Measurements from ENCODE around the gene HSPA1B.
"Not testable (repeated sequence)": the region's sequence is repeated elsewhere in the genome, so short reads cannot be mapped to it uniquely, and the experiment has no call there.

Gene HSPA1B

GRCh38 chr6:31826793-31827285 is 699 bp upstream of the HSPA1B start:
- Mint-ChIP-seq H3K27ac (peak overlapping the region; percentile 98), H3K4me3 (peak overlapping the region; percentile 81), H3K4me1 (peaks cover 59% of the 10 kb centered on the region), H3K27me3 (no peaks in the 10 kb centered on the region), H3K36me3 (peaks cover 10% of the 10 kb centered on the region), H3K9me3 (no peaks in the 10 kb centered on the region)
- CTCF ChIA-PET, result interaction anchor here (0.7 to 1.3 kb wide), 7 partner anchors 9 to 103 kb away, joined by 3 to 7 read pairs (median 4); partner anchors contain the start of genes DDAH2 and VARS1
- DNase-seq, result no peak

- Mint-ChIP-seq H3K27me3 (no peaks in the 10 kb centered on the region), H3K9me3 (no peaks in the 10 kb centered on the region), H3K4me3 (peak overlapping the region; percentile 98), H3K27ac (peak overlapping the region; percentile 93), H3K4me1 (peaks cover 48% of the 10 kb centered on the region), H3K36me3 (peaks cover 10% of the 10 kb centered on the region)
- DNase-seq, result no peak
- CTCF ChIA-PET, result interaction anchor here (0.6 to 2.4 kb wide), 12 partner anchors 12 to 280 kb away, joined by 3 to 13 read pairs (median 4); partner anchors contain the start of genes C6orf47, DDAH2, HSPA1A and HSPA1L
Observed at GRCh38 chr6:31829633-31830283, 2.2 kb downstream of the HSPA1B start.

- Mint-ChIP-seq H3K27ac (peak overlapping the region; percentile 93), H3K4me1 (peaks cover 42% of the 10 kb centered on the region)
- CTCF ChIA-PET, result interaction anchor here (0.6 to 2.4 kb wide), 12 partner anchors 25 to 233 kb away, joined by 3 to 13 read pairs (median 4); partner anchors contain the start of genes DDAH2, LY6G5C and NEU1
Observed at GRCh38 chr6:31830886-31831335, 3.4 kb downstream of the HSPA1B start.

GRCh38 chr6:31831350-31832215 is 4.0 kb downstream of the HSPA1B start:
- Mint-ChIP-seq H3K36me3 (peaks cover 24% of the 10 kb centered on the region), H3K4me1 (peaks cover 44% of the 10 kb centered on the region), H3K27me3 (no peaks in the 10 kb centered on the region), H3K4me3 (peak overlapping the region; percentile 98), H3K9me3 (no peaks in the 10 kb centered on the region), H3K27ac (peak overlapping the region; percentile 93)
- DNase-seq, result no peak
- CTCF ChIA-PET, result interaction anchor here (0.7 to 2.4 kb wide), 9 partner anchors 26 to 234 kb away, joined by 3 to 13 read pairs (median 4); partner anchors contain the start of genes DDAH2 and NEU1

More at GRCh38 chr6:31830886-31831335, 3.4 kb downstream of the HSPA1B start:
- H3K9me3 Mint-ChIP-seq, result no peaks in the 10 kb centered on the region
- peaks cover 17% of the 10 kb centered on the region for H3K36me3 Mint-ChIP-seq
- H3K27me3 Mint-ChIP-seq, result no peaks in the 10 kb centered on the region
- H3K4me3 Mint-ChIP-seq, result peak overlapping the region; percentile 98
- no peak for DNase-seq

- Mint-ChIP-seq H3K27ac (peak overlapping the region; percentile 94), H3K27me3 (no peaks in the 10 kb centered on the region), H3K9me3 (no peaks in the 10 kb centered on the region), H3K36me3 (peaks cover 44% of the 10 kb centered on the region), H3K4me3 (peak overlapping the region; percentile 98), H3K4me1 (peaks cover 64% of the 10 kb centered on the region)
- CTCF ChIA-PET, result interaction anchor here (0.6 to 1.6 kb wide), 3 partner anchors 28 to 1132 kb away, joined by 3 to 4 read pairs (median 3); partner anchors contain the start of gene NEU1
- DNase-seq, result peak; percentile 85
Observed at GRCh38 chr6:31834367-31835250, 7.1 kb downstream of the HSPA1B start.

- Mint-ChIP-seq H3K9me3 (no peaks in the 10 kb centered on the region), H3K4me1 (peaks cover 62% of the 10 kb centered on the region), H3K4me3 (peak overlapping the region; percentile 98), H3K27me3 (no peaks in the 10 kb centered on the region), H3K27ac (peak overlapping the region; percentile 94), H3K36me3 (peaks cover 50% of the 10 kb centered on the region)
- DNase-seq, result no peak
- CTCF ChIA-PET, result interaction anchor here (1.2 to 1.6 kb wide), 2 partner anchors 9 to 27 kb away, joined by 3 to 4 read pairs; partner anchors contain the start of genes HSPA1B and NEU1
Observed at GRCh38 chr6:31836047-31836473, 8.5 kb downstream of the HSPA1B start.

- H3K4me3 Mint-ChIP-seq, result peak overlapping the region; percentile 98
- H3K27ac Mint-ChIP-seq, result peak overlapping the region; percentile 94
- H3K27me3 Mint-ChIP-seq, result no peaks in the 10 kb centered on the region
- H3K36me3 Mint-ChIP-seq, result peaks cover 50% of the 10 kb centered on the region
- peak; percentile 41 for DNase-seq
- no peaks in the 10 kb centered on the region for H3K9me3 Mint-ChIP-seq
- H3K4me1 Mint-ChIP-seq, result peaks cover 56% of the 10 kb centered on the region
- CTCF ChIA-PET, result interaction anchor here (1.0 to 1.6 kb wide), 4 partner anchors 9 to 156 kb away, joined by 3 to 4 read pairs (median 3); partner anchors contain the start of genes HSPA1B, LY6G5C and NEU1
Observed at GRCh38 chr6:31836474-31837368, 9.2 kb downstream of the HSPA1B start.

GRCh38 chr6:31837369-31838113 is 10.0 kb downstream of the HSPA1B start:
- peaks cover 58% of the 10 kb centered on the region for H3K4me1 Mint-ChIP-seq

GRCh38 chr6:31838114-31838553 is 10.6 kb downstream of the HSPA1B start:
- CTCF ChIA-PET, result interaction anchor here (0.6 to 1.7 kb wide), 3 partner anchors 22 to 60 kb away, joined by 3 to 5 read pairs (median 5); no protein-coding TSS in a partner anchor
- Mint-ChIP-seq H3K4me1 (peaks cover 58% of the 10 kb centered on the region), H3K36me3 (peaks cover 50% of the 10 kb centered on the region), H3K4me3 (peak overlapping the region; percentile 98)
- not testable (repeated sequence) for H3K27me3 Mint-ChIP-seq, DNase-seq, H3K9me3 Mint-ChIP-seq, H3K27ac Mint-ChIP-seq

More at GRCh38 chr6:31837369-31838113, 10.0 kb downstream of the HSPA1B start:
- H3K27ac Mint-ChIP-seq, result peak overlapping the region; percentile 94
- no peaks in the 10 kb centered on the region for H3K27me3 Mint-ChIP-seq
- peaks cover 50% of the 10 kb centered on the region for H3K36me3 Mint-ChIP-seq
- H3K4me3 Mint-ChIP-seq, result peak overlapping the region; percentile 98
- H3K9me3 Mint-ChIP-seq, result no peaks in the 10 kb centered on the region
- no peak for DNase-seq
- CTCF ChIA-PET, result interaction anchor here (1.0 to 1.5 kb wide), 2 partner anchors 25 to 157 kb away, joined by 3 read pairs; partner anchors contain the start of genes LY6G5C and NEU1

GRCh38 chr6:31838968-31839367 is 11.4 kb downstream of the HSPA1B start:
- Mint-ChIP-seq H3K9me3 (no peaks in the 10 kb centered on the region), H3K4me3 (no peak overlapping the region), H3K36me3 (peaks cover 51% of the 10 kb centered on the region), H3K27ac (peak overlapping the region; percentile 69), H3K4me1 (peaks cover 55% of the 10 kb centered on the region), H3K27me3 (no peaks in the 10 kb centered on the region)
- CTCF ChIA-PET, result interaction anchor here (0.9 to 1.7 kb wide), 2 partner anchors 24 to 59 kb away, joined by 3 to 5 read pairs; no protein-coding TSS in a partner anchor
- no peak for DNase-seq

GRCh38 chr6:31839779-31840126 is 12.2 kb downstream of the HSPA1B start:
- Mint-ChIP-seq H3K4me1 (peaks cover 49% of the 10 kb centered on the region), H3K36me3 (peaks cover 52% of the 10 kb centered on the region)
- not testable (repeated sequence) for H3K9me3 Mint-ChIP-seq, H3K4me3 Mint-ChIP-seq, DNase-seq, H3K27ac Mint-ChIP-seq, H3K27me3 Mint-ChIP-seq
- CTCF ChIA-PET, result interaction anchor here (1.7 kb wide), 1 partner anchor 23 kb away, joined by 5 read pairs; no protein-coding TSS in a partner anchor

Data from activated naive CD4-positive, alpha-beta T cell treated with anti-CD3 and anti-CD28 coated beads, Interleukin-2, amount 10 ng/mL, durations not matched to agents 7 days and 5 days (primary cell).